BE2C (cell line): ENCODE results near the gene CCDC85B.

Source experiments
- DNase-seq: peaks from one replicate; pipeline ENCODE4 v3.0.0-alpha.2; 2020
- H3K27me3 ChIP-seq: fragments of 250-450 bp; sonication (Bioruptor Pico); 2 replicates; pipeline ENCODE4 v1.5.1; 2020; ENCODE audit warnings: mild to moderate bottlenecking
- H3K36me3 ChIP-seq: fragments of 250-450 bp; sonication (Bioruptor Pico); 2 replicates; pipeline ENCODE4 v1.5.1; 2020; ENCODE audit warnings: mild to moderate bottlenecking
- H3K4me1 ChIP-seq: fragments of 250-450 bp; sonication (Bioruptor Pico); 2 replicates; pipeline ENCODE4 v1.5.1; 2020
- H3K4me3 ChIP-seq: 2 replicates; pipeline ENCODE4 v1.5.1; 2011; ENCODE audit warnings: low read depth, low read length
- H3K9me3 ChIP-seq: fragments of 250-450 bp; sonication (Bioruptor Pico); 2 replicates; pipeline ENCODE4 v1.5.1; 2020
- TF ChIP-seq, protein P1 (sequence below): IDR thresholded peaks from 2 replicates; pipeline ENCODE4 v1.5.1; 2012; ENCODE audit warnings: mild to moderate bottlenecking, low read depth, low read length

The CCDC85B gene

DNA sequence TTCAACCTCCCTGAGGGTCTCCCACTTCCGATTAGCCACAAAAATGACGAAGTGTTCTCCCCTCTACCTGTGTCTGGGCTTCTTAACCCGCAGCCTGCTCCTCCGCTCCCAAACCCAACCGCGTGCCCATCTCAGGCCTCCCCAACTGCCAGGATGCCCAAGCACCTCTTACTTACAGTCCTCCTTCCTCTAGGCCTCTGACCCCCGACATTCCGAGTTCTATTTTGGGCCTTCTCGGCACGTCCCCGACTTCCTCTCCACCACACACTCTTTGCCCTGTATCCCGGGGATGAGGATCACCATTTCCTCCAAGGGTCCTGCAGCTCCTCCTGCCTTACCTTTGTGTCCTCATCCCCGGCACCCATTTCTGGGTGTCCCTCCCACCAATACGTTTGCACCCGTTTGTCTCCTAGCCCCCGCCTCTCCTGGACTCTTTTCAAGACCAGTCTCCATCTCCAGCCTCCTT, 30.6 kb upstream of the CCDC85B start:
- Histone ChIP-seq H3K4me3 (peak overlapping the region; percentile 99), H3K9me3 (no peaks in the 10 kb centered on the region), H3K27me3 (no peaks in the 10 kb centered on the region), H3K36me3 (peaks cover 53% of the 10 kb centered on the region), H3K4me1 (no peaks in the 10 kb centered on the region)
- TF ChIP-seq, protein P1, sequence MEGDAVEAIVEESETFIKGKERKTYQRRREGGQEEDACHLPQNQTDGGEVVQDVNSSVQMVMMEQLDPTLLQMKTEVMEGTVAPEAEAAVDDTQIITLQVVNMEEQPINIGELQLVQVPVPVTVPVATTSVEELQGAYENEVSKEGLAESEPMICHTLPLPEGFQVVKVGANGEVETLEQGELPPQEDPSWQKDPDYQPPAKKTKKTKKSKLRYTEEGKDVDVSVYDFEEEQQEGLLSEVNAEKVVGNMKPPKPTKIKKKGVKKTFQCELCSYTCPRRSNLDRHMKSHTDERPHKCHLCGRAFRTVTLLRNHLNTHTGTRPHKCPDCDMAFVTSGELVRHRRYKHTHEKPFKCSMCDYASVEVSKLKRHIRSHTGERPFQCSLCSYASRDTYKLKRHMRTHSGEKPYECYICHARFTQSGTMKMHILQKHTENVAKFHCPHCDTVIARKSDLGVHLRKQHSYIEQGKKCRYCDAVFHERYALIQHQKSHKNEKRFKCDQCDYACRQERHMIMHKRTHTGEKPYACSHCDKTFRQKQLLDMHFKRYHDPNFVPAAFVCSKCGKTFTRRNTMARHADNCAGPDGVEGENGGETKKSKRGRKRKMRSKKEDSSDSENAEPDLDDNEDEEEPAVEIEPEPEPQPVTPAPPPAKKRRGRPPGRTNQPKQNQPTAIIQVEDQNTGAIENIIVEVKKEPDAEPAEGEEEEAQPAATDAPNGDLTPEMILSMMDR, result no peak
- no peak for DNase-seq

DNA sequence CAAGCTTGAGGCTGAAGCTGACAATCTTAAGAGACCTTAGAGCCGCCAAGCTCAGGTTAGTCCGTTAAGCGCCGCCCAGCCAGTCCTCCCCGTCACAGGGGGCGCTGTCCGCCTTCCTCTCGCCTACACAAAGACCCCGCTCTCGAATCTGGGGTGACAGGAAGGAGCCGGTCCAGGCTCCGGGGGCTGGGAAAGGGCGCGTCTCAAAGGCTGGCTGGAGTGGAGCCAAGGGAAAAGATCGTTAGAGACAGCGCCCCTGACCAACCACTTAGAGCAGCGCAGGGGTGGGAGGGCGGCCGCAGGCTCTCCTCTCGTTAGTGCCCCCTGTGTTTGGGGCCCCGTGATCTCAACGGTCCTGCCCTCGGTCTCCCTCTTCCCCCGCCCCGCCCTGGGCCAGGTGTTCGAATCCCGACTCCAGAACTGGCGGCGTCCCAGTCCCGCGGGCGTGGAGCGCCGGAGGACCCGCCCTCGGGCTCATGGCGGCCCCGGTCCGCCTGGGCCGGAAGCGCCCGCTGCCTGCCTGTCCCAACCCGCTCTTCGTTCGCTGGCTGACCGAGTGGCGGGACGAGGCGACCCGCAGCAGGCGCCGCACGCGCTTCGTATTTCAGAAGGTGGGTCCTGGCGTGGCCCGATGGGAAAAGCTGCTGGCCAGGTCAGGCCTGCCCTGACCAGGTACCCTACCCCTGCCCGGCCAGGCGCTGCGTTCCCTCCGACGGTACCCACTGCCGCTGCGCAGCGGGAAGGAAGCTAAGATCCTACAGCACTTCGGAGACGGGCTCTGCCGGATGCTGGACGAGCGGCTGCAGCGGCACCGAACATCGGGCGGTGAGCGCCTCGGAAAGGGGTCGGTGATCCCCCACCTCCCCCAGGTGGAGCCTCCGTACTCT, 30.0 kb upstream of the CCDC85B start, which contains the start of gene MUS81:
TSS of gene MUS81 (plus strand) at position 156 of the 887 bp plus-strand sequence. CDS start at position 477, 321 bp downstream.
- TF ChIP-seq, protein P1, result peak; percentile 89
- Histone ChIP-seq H3K4me3 (peak within 1 kb of the TSS; percentile 99), H3K9me3 (no peaks in the 10 kb centered on the region), H3K27me3 (no peaks in the 10 kb centered on the region), H3K4me1 (no peaks in the 10 kb centered on the region), H3K36me3 (peaks cover 55% of the 10 kb centered on the region)
- peak; percentile 98 for DNase-seq

DNA sequence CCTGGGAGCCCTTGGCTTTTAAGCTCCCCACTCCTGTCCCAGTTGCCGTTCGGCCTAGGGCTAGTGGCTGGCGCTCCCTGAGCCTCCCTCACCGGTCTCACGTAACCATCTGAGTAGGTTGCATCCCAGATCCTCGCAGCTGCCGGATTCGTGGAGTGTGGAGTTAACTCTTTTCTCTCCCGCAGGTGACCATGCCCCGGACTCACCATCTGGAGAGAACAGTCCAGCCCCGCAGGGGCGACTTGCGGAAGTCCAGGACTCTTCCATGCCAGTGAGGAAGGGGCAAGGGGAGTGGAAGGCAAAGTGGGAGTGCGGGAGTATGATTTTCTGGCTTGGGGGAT, 29.3 kb upstream of the CCDC85B start:
- no peaks in the 10 kb centered on the region for H3K4me1 ChIP-seq
- no peak for DNase-seq
- no peaks in the 10 kb centered on the region for H3K9me3 ChIP-seq
- H3K4me3 ChIP-seq, result peak overlapping the region; percentile 99
- peaks cover 52% of the 10 kb centered on the region for H3K36me3 ChIP-seq
- no peaks in the 10 kb centered on the region for H3K27me3 ChIP-seq
- TF ChIP-seq, protein P1, result no peak

DNA sequence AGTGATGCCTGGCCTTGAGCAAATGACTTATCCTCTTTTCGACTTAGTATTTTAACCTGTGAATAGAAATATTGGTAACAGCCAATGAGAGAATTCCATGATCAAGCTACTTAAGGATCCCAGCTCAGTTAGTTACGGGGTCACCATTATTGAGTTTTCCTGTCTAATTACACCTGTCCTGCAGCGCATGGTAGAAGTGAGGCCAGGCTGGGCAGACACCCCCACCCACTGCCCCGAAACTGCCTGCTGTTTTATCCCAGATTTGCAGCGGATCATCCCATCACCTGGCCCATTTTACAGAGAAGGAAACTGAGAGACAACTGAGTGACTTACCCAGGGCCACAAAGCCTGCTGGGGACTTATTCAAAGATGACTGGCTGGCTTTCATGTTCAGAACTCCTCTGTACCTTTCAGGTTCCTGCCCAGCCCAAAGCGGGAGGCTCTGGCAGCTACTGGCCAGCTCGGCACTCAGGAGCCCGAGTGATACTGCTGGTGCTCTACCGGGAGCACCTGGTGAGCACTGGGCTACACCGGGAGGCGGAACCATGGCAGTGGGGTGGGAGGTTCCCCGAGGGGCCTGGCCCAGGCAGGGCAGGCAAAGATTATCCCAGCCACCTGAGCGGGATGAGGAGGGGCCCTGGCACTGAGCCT, 28.8 kb upstream of the CCDC85B start:
- H3K4me1 ChIP-seq, result no peaks in the 10 kb centered on the region
- H3K36me3 ChIP-seq, result peaks cover 46% of the 10 kb centered on the region

DNA sequence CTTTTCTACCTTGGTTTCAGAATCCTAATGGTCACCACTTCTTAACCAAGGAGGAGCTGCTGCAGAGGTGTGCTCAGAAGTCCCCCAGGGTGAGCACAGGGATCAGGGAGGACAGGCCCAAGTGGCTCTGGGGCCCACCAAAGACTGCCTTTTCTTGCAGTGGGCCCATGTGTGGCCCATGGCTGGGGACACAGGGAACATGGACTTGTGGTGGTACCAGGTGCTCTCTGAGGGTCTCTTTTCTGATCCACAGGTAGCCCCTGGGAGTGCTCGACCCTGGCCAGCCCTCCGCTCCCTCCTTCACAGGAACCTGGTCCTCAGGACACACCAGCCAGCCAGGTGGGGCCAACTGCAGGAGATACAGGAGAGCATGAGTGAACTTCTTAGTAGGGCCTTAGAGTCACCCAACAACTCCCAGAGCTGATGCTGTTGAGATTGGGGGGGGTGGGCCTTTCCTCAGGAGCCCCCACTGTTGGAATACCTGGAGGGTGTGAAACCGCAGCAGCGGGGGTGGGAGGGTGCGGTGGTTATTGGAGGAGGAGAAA, 28.2 kb upstream of the CCDC85B start:
- Histone ChIP-seq H3K4me1 (no peaks in the 10 kb centered on the region), H3K9me3 (no peaks in the 10 kb centered on the region), H3K4me3 (no peak overlapping the region), H3K36me3 (peaks cover 40% of the 10 kb centered on the region), H3K27me3 (no peaks in the 10 kb centered on the region)
- DNase-seq, result no peak
- TF ChIP-seq, protein P1, result no peak

More for the DNA sequence above, 28.8 kb upstream of the CCDC85B start:
- Histone ChIP-seq H3K9me3 (no peaks in the 10 kb centered on the region), H3K27me3 (no peaks in the 10 kb centered on the region), H3K4me3 (peak overlapping the region; percentile 99)
- no peak for DNase-seq
- TF ChIP-seq, protein P1, result no peak
